Endothelial cell of umbilical vein (primary cell): Measurements from ENCODE around the gene FUT9. TPM values are rescaled to one million over a fixed set of nuclear protein-coding genes. Genes with fewer than 3 reads are reported as not detected.

Experiments
- BruUV-seq: library from RNA; stranded (reverse); fragments of 400-500 nt; replicated peaks from 2 replicates; lab custom pipeline; 2021; lab: Mats Ljungman, UMichigan
- CTCF ChIA-PET: fragments of 300-600, 350-600 bp; sonication (Branson Sonifier 250); formaldehyde crosslinking; loops from one replicate; lab custom pipeline; 2021; ENCODE audit warnings: antibody characterized with exemption, inconsistent platforms; lab: Charles Lee
- POLR2A ChIA-PET: fragments of 300-600, 350-600 bp; sonication (Branson Sonifier 250); formaldehyde crosslinking; loops from one replicate; lab custom pipeline; 2021; ENCODE audit warnings: antibody characterized with exemption, inconsistent platforms; lab: Charles Lee
- DNase-seq: peaks from one replicate; pipeline ENCODE4 v3.0.0-alpha.2; 2011; ENCODE audit warnings: low read depth, low spot score
- FAIRE-seq: peaks from 2 replicates; lab custom pipeline; 2011; peaks lifted over from hg19 to GRCh38; lab: Jason Lieb, UNC
- H2AFZ ChIP-seq: 2 replicates; pipeline ENCODE4 v1.6.0; 2012; ENCODE audit warnings: low read depth, low read length, control low read depth, inconsistent platforms
- H3K27ac ChIP-seq: 2 replicates; pipeline ENCODE4 v1.5.1; 2011; ENCODE audit warnings: low read depth, mild to moderate bottlenecking, control low read depth, low read length, moderate library complexity; ENCODE audit not compliant: insufficient read depth
- H3K27me3 ChIP-seq, 2 experiments: 2 replicates each; pipeline versions ENCODE4 v1.6.0 to v1.6.1; 2011; ENCODE audit warnings: low read length in 2 of 2, mixed read lengths in 1 of 2; ENCODE audit not compliant: control insufficient read depth in 2 of 2, insufficient read depth in 2 of 2
- H3K36me3 ChIP-seq, 2 experiments: 2 replicates in 1 of 2; 3 replicates in 1 of 2; pipeline ENCODE4 v1.5.1; 2011; ENCODE audit warnings: low read length in 2 of 2, mild to moderate bottlenecking in 1 of 2, moderate library complexity in 1 of 2; ENCODE audit not compliant: control insufficient read depth in 2 of 2, insufficient read depth in 2 of 2; ENCODE audit errors: extremely low read depth in 1 of 2
- H3K4me1 ChIP-seq: 3 replicates; pipeline ENCODE4 v1.5.1; 2011; ENCODE audit warnings: mild to moderate bottlenecking, low read length; ENCODE audit not compliant: control insufficient read depth, insufficient read depth; ENCODE audit errors: extremely low read depth
- H3K4me2 ChIP-seq: 2 replicates; pipeline ENCODE4 v1.6.1; 2011; ENCODE audit warnings: low read length, control low read depth, mixed read lengths; ENCODE audit not compliant: insufficient read depth
- H3K4me3 ChIP-seq, 3 experiments: fragments of 200-600 bp in 1 of 3; sonication (generic), shearing (Covaris generic) in 1 of 3; replicated peaks in 1 of 3; 2 replicates each; pipeline ENCODE4 v1.5.1; 2011 to 2016; ENCODE audit warnings: control low read depth in 3 of 3, low read length in 3 of 3, mild to moderate bottlenecking in 2 of 3, inconsistent platforms in 1 of 3, low read depth in 1 of 3, moderate library complexity in 1 of 3; ENCODE audit not compliant: insufficient read depth in 1 of 3
- H3K79me2 ChIP-seq: 2 replicates; pipeline ENCODE4 v1.6.0; 2012; ENCODE audit warnings: low read length, inconsistent platforms; ENCODE audit not compliant: control insufficient read depth, insufficient read depth
- H3K9ac ChIP-seq: replicated peaks from 2 replicates; pipeline ENCODE3; 2011; ENCODE audit warnings: low read length, control low read depth; ENCODE audit not compliant: insufficient read depth; ENCODE audit errors: extremely low read depth
- H3K9me1 ChIP-seq: replicated peaks from 3 replicates; pipeline ENCODE4 v1.6.0; 2011; ENCODE audit warnings: mild to moderate bottlenecking, low read length; ENCODE audit not compliant: control insufficient read depth, insufficient read depth; ENCODE audit errors: extremely low read depth
- H3K9me3 ChIP-seq: replicated peaks from 2 replicates; pipeline ENCODE4 v1.5.1; 2012; ENCODE audit warnings: low read length, inconsistent platforms; ENCODE audit not compliant: control insufficient read depth, insufficient read depth
- H4K20me1 ChIP-seq: replicated peaks from 2 replicates; pipeline ENCODE3; 2011; ENCODE audit warnings: mild to moderate bottlenecking, low read length; ENCODE audit not compliant: control insufficient read depth, insufficient read depth; ENCODE audit errors: extremely low read depth
- EZH2 ChIP-seq: IDR thresholded peaks from 2 replicates; pipeline ENCODE4 v1.6.1; 2012; ENCODE audit warnings: borderline replicate concordance, low read depth, mild to moderate bottlenecking, moderate library complexity, low read length, inconsistent platforms; ENCODE audit not compliant: severe bottlenecking
- FOS ChIP-seq: IDR thresholded peaks from 2 replicates; pipeline ENCODE4 v1.6.1; 2011; ENCODE audit warnings: mild to moderate bottlenecking, low read length, moderate library complexity, borderline replicate concordance; ENCODE audit not compliant: insufficient read depth
- GATA2 ChIP-seq: IDR thresholded peaks from 2 replicates; pipeline ENCODE4 v1.7.0; 2011; ENCODE audit warnings: low read depth, mild to moderate bottlenecking, moderate library complexity, mixed read lengths, low read length; ENCODE audit not compliant: insufficient read length, insufficient read depth
- JUN ChIP-seq: IDR thresholded peaks from 2 replicates; pipeline ENCODE4 v1.6.1; 2011; ENCODE audit warnings: borderline replicate concordance, low read depth; ENCODE audit not compliant: insufficient read length, insufficient read depth
- MYC ChIP-seq: IDR thresholded peaks from one replicate; pipeline ENCODE4 v1.6.1; 2011; ENCODE audit warnings: mild to moderate bottlenecking, low read depth, low read length
- POLR2A ChIP-seq: IDR thresholded peaks from 2 replicates; pipeline ENCODE4 v1.6.1; 2012; ENCODE audit warnings: low read depth, mild to moderate bottlenecking, control low read depth, low read length
- POLR2AphosphoS5 ChIP-seq: IDR thresholded peaks from 2 replicates; pipeline ENCODE4 v1.6.1; 2012; ENCODE audit warnings: low read depth, mild to moderate bottlenecking, control low read depth, low read length, moderate library complexity; ENCODE audit not compliant: insufficient read depth
- dilution Hi-C: fragments of 300-500 bp; cut with MboI; formaldehyde crosslinking; loops from one replicate; pipeline ENCODE4 v1.15.0; 2019; ENCODE audit warnings: low sequenced_read_pairs; ENCODE audit not compliant: extremely low pct_ligation_motif_present
- intact Hi-C: fragments of 100-400 bp; cut with micrococcal nuclease; formaldehyde crosslinking; loops from one replicate; pipeline ENCODE4 v1.10.0; 2022
- polyA plus RNA-seq, 4 experiments: library from polyadenylated mRNA; depleted of rRNA in 3 of 4; stranded (reverse) in 3 of 4; unstranded in 1 of 4; fragments of >200 nt; gene quantifications; 2 replicates each; pipeline versions ENCODE4 v1.2.1 to v1.2.3, GENCODE V29; 2011 to 2012; ENCODE audit warnings: missing spikeins in 1 of 4
- total RNA-seq: library from RNA; stranded (reverse); gene quantifications from 2 replicates; pipeline ENCODE4 v1.2.3, GENCODE V29; 2021
- TF ChIP-seq, protein P1 (sequence below): IDR thresholded peaks from 2 replicates; pipeline ENCODE4 v1.6.1; 2011; ENCODE audit not compliant: insufficient read depth, insufficient read length
- TF ChIP-seq, protein P2 (sequence below), 2 donors: IDR thresholded peaks; 1 replicate in 1 of 2; 2 replicates in 1 of 2; pipeline ENCODE4 v1.5.1; 2011; ENCODE audit warnings: low read length in 2 of 2, mild to moderate bottlenecking in 2 of 2, moderate library complexity in 2 of 2, control low read depth in 1 of 2, inconsistent platforms in 1 of 2, low read depth in 1 of 2; ENCODE audit not compliant: insufficient read depth in 1 of 2; ENCODE audit errors: extremely low read depth in 1 of 2

Gene FUT9
- total and polyA plus RNA-seq, 2 donors (not counting 3 experiments of a cell fraction or from before 2014, with no cell fraction given), result not detected

DNA sequence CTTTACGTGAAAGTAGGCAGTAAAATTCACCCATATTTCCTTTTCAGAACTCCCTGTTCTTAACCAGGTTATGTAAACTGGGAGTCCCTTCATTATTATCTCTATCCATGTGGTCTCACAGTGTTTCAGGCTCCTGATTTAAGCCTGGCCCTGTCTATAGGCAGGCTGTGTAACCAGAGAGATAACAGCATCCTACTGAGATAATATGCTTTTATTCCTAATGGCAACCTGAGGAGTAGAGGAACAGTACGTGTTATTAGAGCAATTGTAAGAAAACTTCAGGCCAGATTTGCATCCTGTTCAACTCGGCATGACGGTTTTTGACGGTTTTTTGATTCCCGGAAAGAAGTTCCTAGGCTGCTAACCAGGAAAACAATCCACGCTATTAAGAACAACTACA lies 16.9 kb downstream of the FUT9 start:
- BruUV-seq, result no TSS peak
- no peaks in the 10 kb centered on the region for H3K79me2 ChIP-seq
- intact Hi-C loops, result no loop called here
- no peaks in the 10 kb centered on the region for H3K27me3 ChIP-seq
- FAIRE-seq (no peak), DNase-seq (no peak)
- no peaks in the 10 kb centered on the region for H4K20me1 ChIP-seq
- no peak overlapping the region for H2AFZ ChIP-seq
- H3K9me1 ChIP-seq, result no peaks in the 10 kb centered on the region
- ChIA-PET CTCF (interaction anchor here (0.6 kb wide), 1 partner anchor 90 kb away, joined by 4 read pairs; no protein-coding TSS in a partner anchor), POLR2A (no interaction called here)
- TF ChIP-seq FOS (no peak), POLR2A (no peak), JUN (no peak), MYC (no peak)
- dilution Hi-C loops, result no loop called here
- H3K36me3 ChIP-seq, result no peaks in the 10 kb centered on the region
- no peaks in the 10 kb centered on the region for H3K4me1 ChIP-seq
- peaks cover 2% of the 10 kb centered on the region for H3K9me3 ChIP-seq
- no peak overlapping the region for H3K9ac ChIP-seq
- H3K27ac ChIP-seq, result no peak overlapping the region
- no peak overlapping the region for H3K4me3 ChIP-seq
- no peak overlapping the region for H3K4me2 ChIP-seq

DNA sequence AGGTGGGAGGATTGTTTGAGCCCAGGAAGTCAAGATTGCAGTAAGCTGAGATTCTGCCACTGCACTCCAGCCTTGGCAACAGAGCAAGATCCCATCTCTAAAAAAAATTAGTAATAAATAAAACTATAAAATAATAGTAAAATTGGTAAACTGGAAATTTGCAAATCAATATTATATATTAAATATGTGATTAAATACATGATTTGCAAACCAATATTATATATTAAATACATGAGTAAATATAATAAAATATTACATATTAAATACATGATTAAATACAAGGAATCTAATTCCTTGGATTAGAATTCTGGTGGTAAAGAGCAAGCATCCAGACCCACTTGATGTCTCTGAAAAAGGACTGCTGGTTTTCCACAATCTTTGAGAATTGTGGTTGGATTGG lies 35.8 kb downstream of the FUT9 start:
- CTCF ChIA-PET, result no interaction called here

More for the DNA sequence above, 35.8 kb downstream of the FUT9 start:
- H3K27me3 ChIP-seq, result no peaks in the 10 kb centered on the region
- H3K4me1 ChIP-seq, result no peaks in the 10 kb centered on the region
- DNase-seq (no peak), FAIRE-seq (no peak)
- no peaks in the 10 kb centered on the region for H3K9me3 ChIP-seq
- H2AFZ ChIP-seq, result no peak overlapping the region
- no peak overlapping the region for H3K4me3 ChIP-seq
- H3K4me2 ChIP-seq, result no peak overlapping the region
- H3K9ac ChIP-seq, result no peak overlapping the region
- BruUV-seq, result no TSS peak
- POLR2A ChIA-PET, result no interaction called here
- TF ChIP-seq JUN (no peak), GATA2 (no peak), FOS (no peak), POLR2A (no peak), EZH2 (no peak), MYC (no peak), POLR2AphosphoS5 (no peak)
- TF ChIP-seq, protein P1, sequence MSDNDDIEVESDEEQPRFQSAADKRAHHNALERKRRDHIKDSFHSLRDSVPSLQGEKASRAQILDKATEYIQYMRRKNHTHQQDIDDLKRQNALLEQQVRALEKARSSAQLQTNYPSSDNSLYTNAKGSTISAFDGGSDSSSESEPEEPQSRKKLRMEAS, result no peak
- TF ChIP-seq, protein P2, sequence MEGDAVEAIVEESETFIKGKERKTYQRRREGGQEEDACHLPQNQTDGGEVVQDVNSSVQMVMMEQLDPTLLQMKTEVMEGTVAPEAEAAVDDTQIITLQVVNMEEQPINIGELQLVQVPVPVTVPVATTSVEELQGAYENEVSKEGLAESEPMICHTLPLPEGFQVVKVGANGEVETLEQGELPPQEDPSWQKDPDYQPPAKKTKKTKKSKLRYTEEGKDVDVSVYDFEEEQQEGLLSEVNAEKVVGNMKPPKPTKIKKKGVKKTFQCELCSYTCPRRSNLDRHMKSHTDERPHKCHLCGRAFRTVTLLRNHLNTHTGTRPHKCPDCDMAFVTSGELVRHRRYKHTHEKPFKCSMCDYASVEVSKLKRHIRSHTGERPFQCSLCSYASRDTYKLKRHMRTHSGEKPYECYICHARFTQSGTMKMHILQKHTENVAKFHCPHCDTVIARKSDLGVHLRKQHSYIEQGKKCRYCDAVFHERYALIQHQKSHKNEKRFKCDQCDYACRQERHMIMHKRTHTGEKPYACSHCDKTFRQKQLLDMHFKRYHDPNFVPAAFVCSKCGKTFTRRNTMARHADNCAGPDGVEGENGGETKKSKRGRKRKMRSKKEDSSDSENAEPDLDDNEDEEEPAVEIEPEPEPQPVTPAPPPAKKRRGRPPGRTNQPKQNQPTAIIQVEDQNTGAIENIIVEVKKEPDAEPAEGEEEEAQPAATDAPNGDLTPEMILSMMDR (IDR thresholded peaks at IDR 0.05; ENCODE audit: extremely low read depth in 1 of 2, insufficient read depth in 1 of 2, low read depth in 1 of 2, low read length in 2 of 2), result no peak
- H3K9me1 ChIP-seq, result no peaks in the 10 kb centered on the region
- no peaks in the 10 kb centered on the region for H3K79me2 ChIP-seq
- H3K27ac ChIP-seq, result no peak overlapping the region
- intact Hi-C loops, result no loop called here
- dilution Hi-C loops, result no loop called here
- no peaks in the 10 kb centered on the region for H4K20me1 ChIP-seq
- H3K36me3 ChIP-seq, result no peaks in the 10 kb centered on the region
